GM21825 (cell line): Measurements from ENCODE around the gene ADAM23.

Source experiments
- ATAC-seq: cut with Tn5 transposase; IDR thresholded peaks from one replicate; pipeline ENCODE4 v1.9.1; 2021; ENCODE audit warnings: mild to moderate bottlenecking, moderate library complexity; ENCODE audit not compliant: unreplicated experiment

ADAM23 gene

GRCh38 chr2:206488623-206489022 lies 45.3 kb downstream of the ADAM23 start:
- no peak for ATAC-seq

- no peak for ATAC-seq
Observed at GRCh38 chr2:206494061-206494460, 50.7 kb downstream of the ADAM23 start.

- no peak for ATAC-seq
Observed at GRCh38 chr2:206502729-206503128, 59.4 kb downstream of the ADAM23 start.

GRCh38 chr2:206511283-206511682 lies 68.0 kb downstream of the ADAM23 start:
- ATAC-seq: no peak

- ATAC-seq: no peak
Observed at GRCh38 chr2:206512999-206513398, 69.7 kb downstream of the ADAM23 start.

GRCh38 chr2:206515580-206515979 lies 72.2 kb downstream of the ADAM23 start:
- ATAC-seq: no peak

GRCh38 chr2:206518997-206519396 lies 75.7 kb downstream of the ADAM23 start:
- no peak for ATAC-seq

- ATAC-seq: no peak
Observed at GRCh38 chr2:206520450-206520849, 77.1 kb downstream of the ADAM23 start.

- ATAC-seq: no peak
Observed at GRCh38 chr2:206521115-206521514, 77.8 kb downstream of the ADAM23 start.

GRCh38 chr2:206521612-206522011 lies 78.3 kb downstream of the ADAM23 start:
- no peak for ATAC-seq

GRCh38 chr2:206526416-206526815 lies 83.1 kb downstream of the ADAM23 start:
- ATAC-seq: no peak

GRCh38 chr2:206527153-206527552 lies 83.8 kb downstream of the ADAM23 start:
- no peak for ATAC-seq

GRCh38 chr2:206530727-206531126 lies 87.4 kb downstream of the ADAM23 start:
- ATAC-seq: no peak

GRCh38 chr2:206531996-206532543 lies 88.7 kb downstream of the ADAM23 start:
- no peak for ATAC-seq

GRCh38 chr2:206533977-206534376 lies 90.6 kb downstream of the ADAM23 start:
- ATAC-seq: no peak

GRCh38 chr2:206535260-206535986 lies 92.1 kb downstream of the ADAM23 start:
- ATAC-seq: no peak

GRCh38 chr2:206540757-206541156 lies 97.4 kb downstream of the ADAM23 start:
- no peak for ATAC-seq

GRCh38 chr2:206543073-206543472 lies 99.7 kb downstream of the ADAM23 start:
- no peak for ATAC-seq

GRCh38 chr2:206548383-206548782 lies 105.1 kb downstream of the ADAM23 start:
- ATAC-seq: no peak

GRCh38 chr2:206555721-206556120 lies 112.4 kb downstream of the ADAM23 start:
- ATAC-seq: no peak

- ATAC-seq: no peak
Observed at GRCh38 chr2:206556357-206556949, 113.1 kb downstream of the ADAM23 start.

GRCh38 chr2:206557321-206557720 lies 114.0 kb downstream of the ADAM23 start:
- ATAC-seq: no peak
